NCI-H526 treated with DMSO at 0.1 percent for 48 hours (cell line): ENCODE results near the gene CYP2A13.
"Not testable (repeated sequence)": the region's sequence is repeated elsewhere in the genome, so short reads cannot be mapped to it uniquely, and the experiment has no call there.

Source experiments
- DNase-seq: peaks from one replicate; lab custom pipeline; 2025; lab: John Stamatoyannopoulos, UW

The CYP2A13 gene

DNA sequence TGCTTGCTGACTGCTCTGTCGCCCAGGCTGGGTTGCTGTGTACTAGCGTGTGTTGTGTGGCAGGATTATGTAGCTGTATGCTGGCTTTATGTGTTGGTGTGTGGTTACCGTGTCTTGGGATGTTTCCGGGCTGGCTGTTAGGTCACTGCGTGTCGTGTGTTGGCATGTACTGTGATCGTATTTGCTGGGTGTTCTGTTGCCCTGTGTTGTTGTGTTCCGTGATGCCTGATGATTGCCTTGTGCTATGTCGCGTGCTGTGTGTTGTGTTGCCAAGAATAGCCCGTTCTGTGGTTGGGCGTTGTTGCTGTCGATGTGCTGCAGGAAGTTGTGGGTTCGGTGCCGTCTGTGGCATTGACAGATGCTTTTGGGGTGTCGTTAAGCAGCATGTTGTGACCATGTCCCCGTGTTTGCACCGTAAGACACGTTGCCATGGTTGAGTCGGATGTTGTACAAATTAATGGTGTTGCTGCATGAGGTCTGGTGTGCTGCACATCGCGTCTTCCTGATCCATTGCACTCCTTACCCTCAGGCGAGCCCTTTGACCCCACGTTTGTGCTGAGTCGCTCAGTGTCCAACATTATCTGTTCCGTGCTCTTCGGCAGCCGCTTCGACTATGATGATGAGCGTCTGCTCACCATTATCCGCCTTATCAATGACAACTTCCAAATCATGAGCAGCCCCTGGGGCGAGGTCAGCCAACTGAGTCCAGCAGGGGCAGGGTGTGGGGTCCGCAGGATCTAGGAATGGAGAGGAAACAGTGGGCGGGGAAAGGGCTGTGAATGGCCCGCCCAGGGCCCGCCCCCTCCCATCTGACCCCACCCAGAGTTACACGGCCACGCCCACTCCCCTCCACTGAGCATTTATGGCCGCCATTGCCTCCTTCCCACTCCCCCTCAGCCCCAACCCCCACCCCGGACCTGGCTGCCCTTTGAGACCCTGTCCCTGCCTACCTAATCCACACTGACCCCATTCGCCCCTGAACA, 33.0 kb downstream of the CYP2A13 start:
- not testable (repeated sequence) for DNase-seq

DNA sequence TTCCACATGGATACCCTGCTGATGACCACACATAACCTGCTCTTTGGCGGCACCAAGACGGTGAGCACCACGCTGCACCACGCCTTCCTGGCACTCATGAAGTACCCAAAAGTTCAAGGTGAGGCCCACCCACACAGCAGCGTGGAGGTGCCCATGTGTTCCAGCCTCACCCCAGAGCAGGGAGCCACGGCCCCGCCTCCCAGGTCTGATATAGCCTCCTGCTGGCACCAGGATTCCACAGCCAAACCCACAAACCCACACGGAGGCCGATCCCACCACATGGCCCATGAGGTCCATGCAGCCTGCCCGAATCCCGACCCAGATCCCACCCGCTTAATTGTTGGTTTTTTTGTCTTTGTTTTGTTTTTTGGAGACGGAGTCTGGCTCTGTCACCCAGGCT, 34.6 kb downstream of the CYP2A13 start:
- not testable (repeated sequence) for DNase-seq

DNA sequence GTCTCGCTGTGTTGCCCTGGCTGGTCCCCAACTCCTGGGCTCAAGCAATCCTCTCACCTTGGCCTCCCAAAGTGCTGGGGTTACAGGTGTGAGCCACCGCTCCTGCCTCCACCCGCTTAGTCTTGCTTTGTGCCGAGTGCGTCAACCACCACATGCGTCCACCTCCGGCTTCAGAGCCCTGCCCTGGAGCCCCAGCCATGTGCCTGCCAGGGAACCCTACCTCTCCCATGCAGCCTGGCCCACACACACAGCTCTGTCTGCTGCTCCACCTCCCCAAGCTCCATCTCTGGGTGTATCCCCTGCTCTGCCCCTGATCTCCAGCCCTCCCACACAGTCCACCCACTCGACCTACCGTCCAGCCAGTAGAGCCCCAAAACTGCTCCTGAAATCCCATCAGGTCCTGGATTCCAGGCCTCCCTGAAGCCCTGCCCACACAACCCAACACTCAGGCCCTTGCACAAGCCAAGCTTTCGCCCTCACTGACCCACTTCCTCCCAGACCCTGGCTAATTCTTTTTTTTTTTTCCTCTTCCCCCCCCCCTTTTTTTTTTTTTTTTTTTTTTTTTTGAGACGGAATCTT, 35.6 kb downstream of the CYP2A13 start:
- no peak for DNase-seq

DNA sequence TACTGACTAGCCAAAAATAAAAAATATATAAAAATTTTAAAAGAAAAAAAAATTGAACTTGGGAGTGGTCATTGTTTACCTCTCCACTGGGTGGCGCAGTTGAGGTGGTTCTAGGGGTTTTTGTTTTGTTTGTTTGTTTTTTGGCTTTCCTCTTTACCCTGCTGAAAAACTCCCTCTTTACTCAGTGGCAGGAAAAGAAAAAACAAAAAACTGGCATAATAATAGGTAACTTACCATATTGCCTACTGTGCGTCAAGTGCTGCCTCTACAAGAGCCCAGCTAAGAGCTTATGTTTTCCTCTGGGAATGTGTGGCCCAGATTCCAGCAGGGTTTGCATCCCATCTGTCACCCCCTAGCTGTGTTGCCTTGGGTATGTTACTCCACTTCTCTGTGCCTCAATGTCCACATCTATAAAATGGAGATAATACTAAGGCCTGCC, 38.5 kb downstream of the CYP2A13 start:
- not testable (repeated sequence) for DNase-seq

DNA sequence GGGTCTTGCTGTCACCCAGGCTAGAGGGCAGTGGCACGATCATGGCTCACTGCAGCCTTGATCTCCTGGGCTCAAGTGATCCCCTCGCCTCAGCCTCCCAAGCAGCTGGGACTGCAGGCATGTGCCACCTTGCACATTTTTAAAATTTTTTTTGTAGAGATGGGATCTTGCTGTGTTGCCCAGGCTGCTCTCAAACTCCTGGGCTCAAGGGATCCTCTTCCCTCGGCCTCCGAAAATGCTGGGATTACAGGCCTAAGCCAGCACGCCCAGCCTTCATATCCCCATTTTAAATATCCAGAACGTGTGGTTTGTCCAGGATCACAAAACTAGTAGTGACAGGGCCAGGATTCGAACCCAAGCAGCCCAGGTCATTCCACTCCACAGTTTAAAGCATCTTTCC, 39.1 kb downstream of the CYP2A13 start:
- DNase-seq, result not testable (repeated sequence)

DNA sequence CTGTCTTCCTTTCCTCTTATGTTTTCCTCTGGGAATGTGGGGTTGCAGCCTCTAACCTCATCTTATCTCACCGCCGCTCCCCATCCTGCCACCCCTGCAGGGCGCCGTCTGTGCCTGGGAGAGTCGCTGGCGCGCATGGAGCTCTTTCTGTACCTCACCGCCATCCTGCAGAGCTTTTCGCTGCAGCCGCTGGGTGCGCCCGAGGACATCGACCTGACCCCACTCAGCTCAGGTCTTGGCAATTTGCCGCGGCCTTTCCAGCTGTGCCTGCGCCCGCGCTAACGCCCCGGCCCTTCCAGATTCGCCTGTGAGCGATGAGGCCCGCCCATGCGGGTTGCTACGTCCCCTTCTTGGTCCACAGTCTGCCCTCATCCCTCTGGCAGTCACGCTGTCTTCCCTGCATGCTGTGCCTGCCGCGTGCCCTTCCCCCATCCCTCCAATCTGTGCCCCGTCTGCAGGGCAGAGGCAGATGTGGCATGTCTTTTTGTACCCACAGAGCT, 39.6 kb downstream of the CYP2A13 start:
- DNase-seq, result not testable (repeated sequence)

DNA sequence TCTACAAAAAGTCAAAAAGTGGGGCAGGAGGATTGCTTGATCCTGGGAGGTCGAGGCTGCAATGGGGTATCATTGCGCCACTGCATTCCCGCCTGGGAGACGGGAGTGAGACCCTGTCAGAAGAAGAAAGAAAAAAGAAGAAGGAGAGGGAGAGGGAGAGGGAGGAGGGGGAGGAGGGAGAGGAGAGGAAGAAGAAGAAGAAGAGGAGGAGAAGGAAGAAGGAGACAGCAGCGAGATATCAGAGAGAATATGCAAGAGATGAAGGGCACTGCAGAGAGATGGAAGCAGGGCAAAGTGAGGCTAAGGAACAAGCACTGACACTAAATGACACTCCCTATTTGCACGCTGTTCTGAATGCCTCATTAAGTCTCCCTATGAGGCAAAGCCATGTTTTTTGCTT, 40.4 kb downstream of the CYP2A13 start:
- no peak for DNase-seq

DNA sequence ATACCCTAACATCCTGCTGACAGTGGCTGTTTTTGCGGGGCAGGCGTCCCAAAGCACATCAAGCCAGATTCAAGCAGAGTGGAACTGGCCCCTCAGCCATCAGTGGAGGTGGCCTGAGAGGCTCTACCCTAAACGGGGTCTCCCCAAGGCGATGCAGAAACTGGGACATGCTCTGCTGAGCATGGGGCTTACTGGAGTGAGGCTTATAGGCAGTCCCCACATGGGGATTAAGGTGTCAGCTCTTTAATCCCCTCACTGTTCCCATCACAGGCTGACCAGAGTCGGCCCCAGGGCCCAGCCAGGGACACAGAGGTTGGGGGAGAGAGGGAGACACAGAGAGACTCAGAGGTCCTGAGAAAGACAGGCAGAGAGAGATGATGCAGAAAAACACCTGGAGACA, 42.9 kb downstream of the CYP2A13 start:
- no peak for DNase-seq

DNA sequence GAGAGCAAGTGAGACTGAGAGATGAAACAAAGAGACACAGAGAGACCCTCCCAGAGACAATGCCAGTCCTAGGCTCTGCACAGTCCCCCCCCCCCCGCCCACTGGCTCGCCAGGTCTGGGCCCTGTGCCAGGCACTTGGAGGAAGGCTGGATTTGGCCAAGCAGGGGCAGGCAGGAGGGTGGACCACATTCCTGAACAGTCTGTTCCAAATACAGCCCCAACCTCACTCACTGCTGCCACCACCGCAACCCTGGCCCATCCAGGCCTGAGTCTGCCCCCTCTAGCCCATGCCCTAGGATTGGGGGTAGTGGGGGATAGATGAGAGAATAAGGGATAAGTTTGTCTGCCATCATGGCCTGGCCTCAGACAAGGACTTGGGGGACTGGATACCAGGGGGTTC, 45.0 kb downstream of the CYP2A13 start:
- no peak for DNase-seq

DNA sequence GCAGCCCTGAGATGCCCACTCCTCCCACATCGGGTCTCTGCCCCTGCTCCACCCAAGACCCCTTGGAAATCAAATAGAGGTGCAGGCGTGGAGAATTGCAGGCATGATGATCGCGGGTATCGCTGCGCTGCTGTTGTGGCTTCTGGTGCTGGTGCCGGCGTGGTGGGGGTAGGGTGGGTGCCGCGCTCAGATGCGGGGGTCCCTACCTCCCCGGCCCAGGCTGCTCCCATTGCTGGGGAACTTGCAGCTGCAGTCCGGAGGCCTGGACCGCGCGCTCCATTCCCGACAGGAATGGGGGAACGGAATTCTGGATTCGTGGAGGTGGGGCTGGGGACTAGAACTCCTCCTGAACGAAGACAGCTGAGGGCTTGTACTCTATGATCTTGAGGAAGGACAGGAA, 46.4 kb downstream of the CYP2A13 start:
- no peak for DNase-seq

DNA sequence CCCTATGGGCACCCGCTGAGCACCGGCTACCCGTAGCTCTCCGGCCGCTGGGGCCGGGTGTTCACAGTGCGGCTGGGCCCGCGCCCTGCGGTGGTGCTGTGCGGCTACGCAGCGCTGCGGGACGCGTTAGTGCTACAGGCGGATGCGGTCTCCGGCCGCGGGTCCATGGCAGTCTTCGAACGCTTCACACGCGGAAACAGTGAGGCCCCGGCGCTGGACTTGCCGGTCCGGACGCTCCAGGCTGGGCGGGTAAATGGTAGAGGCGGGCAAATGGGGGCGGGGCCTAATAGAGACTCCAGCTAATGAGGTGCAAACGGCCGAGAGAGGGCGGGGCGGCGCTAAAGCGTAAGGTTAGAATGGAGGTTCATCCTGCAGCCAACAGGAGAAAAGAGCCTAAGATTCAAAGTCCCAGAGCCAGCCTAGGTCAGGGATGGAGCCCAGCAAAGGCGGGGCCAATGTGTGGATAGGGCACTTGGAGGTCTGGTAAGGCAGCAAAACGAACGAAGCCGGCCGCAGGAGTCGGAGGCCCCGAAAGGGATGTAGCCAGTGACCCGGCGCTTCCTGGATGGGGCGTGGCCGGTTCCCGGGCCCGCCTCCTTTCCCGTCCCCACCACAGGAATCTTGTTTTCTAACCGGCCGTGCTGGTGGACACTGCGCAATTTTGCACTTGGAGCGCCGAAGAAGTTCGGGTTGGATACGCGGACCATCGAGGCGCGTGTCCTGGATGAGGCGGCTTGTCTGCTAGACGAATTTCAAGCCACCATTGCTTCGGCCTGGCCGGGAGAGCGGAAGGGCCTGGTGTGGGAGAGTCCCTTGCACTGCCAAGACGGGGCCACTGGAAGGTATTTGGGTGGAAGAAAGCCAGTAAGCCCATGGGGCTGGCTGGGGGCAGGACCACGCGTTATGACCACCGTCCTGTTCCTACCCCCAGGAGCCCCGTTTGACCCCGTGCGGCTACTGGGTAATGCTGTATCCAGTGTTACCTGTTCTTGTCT, 47.4 kb downstream of the CYP2A13 start:
- not testable (repeated sequence) for DNase-seq

DNA sequence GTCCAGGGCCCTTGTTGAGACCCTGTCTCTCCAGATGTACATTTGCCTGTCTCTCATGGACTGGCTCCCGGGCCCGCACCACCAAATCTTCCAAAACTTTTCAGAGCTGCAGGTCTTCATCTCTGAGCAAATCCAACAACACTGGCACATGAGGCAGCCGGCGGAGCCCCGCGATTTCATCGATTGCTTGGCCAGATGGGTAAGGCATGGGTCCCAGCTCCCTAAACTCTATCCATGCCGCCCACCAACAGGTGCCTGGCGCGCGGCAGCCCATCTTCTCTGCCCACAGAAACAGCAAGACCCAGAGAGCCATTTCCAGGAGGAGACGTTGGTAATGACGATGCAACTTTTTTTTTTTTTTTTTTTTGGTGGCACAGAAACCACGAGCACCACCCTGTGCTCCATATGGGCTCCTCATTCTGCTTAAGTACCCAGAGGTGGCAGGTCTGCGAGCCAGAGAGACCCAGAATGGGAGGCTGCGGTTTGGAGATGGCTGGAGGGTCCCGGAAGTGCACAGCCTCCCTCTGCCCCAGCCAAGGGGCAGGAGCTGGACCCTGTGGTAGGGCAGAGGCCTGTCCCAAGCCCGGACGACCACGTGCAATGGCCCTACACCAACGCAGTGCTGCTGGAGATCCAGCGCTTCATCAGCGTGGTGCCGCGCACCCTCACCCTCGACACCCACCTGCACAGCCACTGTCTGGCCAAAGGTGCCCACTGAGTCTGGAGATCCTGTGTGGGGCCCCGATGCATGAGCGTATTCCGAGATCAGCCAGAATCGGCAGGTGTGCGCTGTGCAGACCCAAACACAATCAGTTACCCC, 48.6 kb downstream of the CYP2A13 start:
- no peak for DNase-seq

DNA sequence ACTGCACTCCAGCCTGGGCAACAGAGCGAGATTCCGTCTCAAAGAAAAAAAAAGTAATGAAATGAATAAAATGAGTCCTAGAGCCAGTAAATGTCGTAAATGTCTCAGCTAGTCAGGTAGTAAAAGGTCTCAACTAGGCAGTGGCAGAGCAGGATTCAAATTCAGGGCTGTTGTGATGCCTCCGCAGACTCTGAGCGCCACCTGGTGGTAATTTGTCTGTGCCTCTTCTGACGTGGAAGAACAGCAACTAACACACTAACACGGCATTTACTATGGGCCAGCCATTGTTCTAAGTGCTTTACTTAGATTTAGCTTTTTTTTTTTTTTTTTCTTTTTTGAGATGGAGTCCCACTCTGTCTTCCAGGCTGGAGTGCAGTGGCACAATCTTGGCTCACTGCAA, 56.2 kb downstream of the CYP2A13 start:
- DNase-seq, result peak; percentile 50
